Liver (tissue), 9 donors: ENCODE measurements around the gene CECR2. TPM values are rescaled to one million over a fixed set of nuclear protein-coding genes. Genes with fewer than 3 reads are reported as not detected.

ENCODE experiments used
- DNase-seq: peaks from one replicate; pipeline ENCODE4 v3.0.0-alpha.2; 2017; ENCODE audit warnings: low spot score
- H3K27ac ChIP-seq, 2 donors: one replicate each; pipeline ENCODE4 v1.7.0; 2013; ENCODE audit warnings: inconsistent platforms in 2 of 2, low read length in 2 of 2, control low read depth in 1 of 2, low read depth in 1 of 2, mild to moderate bottlenecking in 1 of 2
- H3K27me3 ChIP-seq, 4 donors: one replicate each; pipeline versions ENCODE4 v1.6.1 to v1.7.0; 2013; ENCODE audit warnings: low read length in 3 of 4, inconsistent platforms in 1 of 4, mild to moderate bottlenecking in 1 of 4, moderate library complexity in 1 of 4; ENCODE audit not compliant: control insufficient read depth in 4 of 4, insufficient read depth in 4 of 4
- H3K36me3 ChIP-seq, 4 donors: one replicate each; pipeline versions ENCODE4 v1.6.1 to v1.7.0; 2013; ENCODE audit warnings: low read length in 3 of 4, mild to moderate bottlenecking in 3 of 4, low read depth in 1 of 4, moderate library complexity in 1 of 4; ENCODE audit not compliant: control insufficient read depth in 4 of 4, insufficient read depth in 3 of 4
- H3K4me1 ChIP-seq, 4 donors: one replicate each; pipeline versions ENCODE4 v1.6.1 to v1.7.0; 2013; ENCODE audit warnings: low read length in 3 of 4, mild to moderate bottlenecking in 3 of 4, moderate library complexity in 1 of 4; ENCODE audit not compliant: control insufficient read depth in 4 of 4, insufficient read depth in 4 of 4
- H3K4me3 ChIP-seq, 3 donors: one replicate each; pipeline versions ENCODE4 v1.6.1 to v1.7.0; 2013; ENCODE audit warnings: low read length in 3 of 3, control low read depth in 1 of 3, low read depth in 1 of 3, mild to moderate bottlenecking in 1 of 3
- H3K9ac ChIP-seq, 2 donors: one replicate each; pipeline ENCODE4 v1.7.0; 2013; ENCODE audit warnings: low read length in 2 of 2, mild to moderate bottlenecking in 2 of 2, moderate library complexity in 2 of 2, control low read depth in 1 of 2, low read depth in 1 of 2
- H3K9me3 ChIP-seq, 4 donors: one replicate each; pipeline versions ENCODE4 v1.6.1 to v1.7.0; 2013; ENCODE audit warnings: low read length in 3 of 4; ENCODE audit not compliant: control insufficient read depth in 4 of 4
- EGR1 ChIP-seq, 2 donors: IDR thresholded peaks; 2 replicates each; pipeline ENCODE4 v1.6.1; 2016 to 2018; ENCODE audit warnings: antibody characterized with exemption in 2 of 2, low read depth in 2 of 2
- FOXA1 ChIP-seq: IDR thresholded peaks from 2 replicates; pipeline ENCODE4 v1.6.1; 2016; ENCODE audit warnings: antibody characterized with exemption
- FOXA2 ChIP-seq: IDR thresholded peaks from 2 replicates; pipeline ENCODE4 v1.6.1; 2016; ENCODE audit warnings: antibody characterized with exemption
- GABPA ChIP-seq, 2 donors: IDR thresholded peaks in 1 of 2; conservative IDR thresholded peaks in 1 of 2; 2 replicates each; pipeline ENCODE4 v1.6.1; 2016; ENCODE audit warnings: antibody characterized with exemption in 2 of 2, mild to moderate bottlenecking in 1 of 2, moderate library complexity in 1 of 2
- HNF4A ChIP-seq, 2 donors: conservative IDR thresholded peaks; 2 replicates each; pipeline ENCODE4 v1.6.1; 2016; ENCODE audit warnings: antibody characterized with exemption in 2 of 2, mild to moderate bottlenecking in 2 of 2
- HNF4G ChIP-seq: IDR thresholded peaks from 2 replicates; pipeline ENCODE4 v1.6.1; 2016; ENCODE audit warnings: antibody characterized with exemption
- JUND ChIP-seq, 2 donors: IDR thresholded peaks; 2 replicates each; pipeline ENCODE4 v1.6.1; 2016; ENCODE audit warnings: antibody characterized with exemption in 2 of 2
- NR2F2 ChIP-seq: IDR thresholded peaks from 2 replicates; pipeline ENCODE4 v1.6.1; 2016; ENCODE audit warnings: antibody characterized with exemption
- RAD21 ChIP-seq, 2 donors: IDR thresholded peaks; 2 replicates each; pipeline ENCODE4 v1.6.1; 2016; ENCODE audit warnings: antibody characterized with exemption in 2 of 2, mild to moderate bottlenecking in 2 of 2
- RXRA ChIP-seq, 2 donors: IDR thresholded peaks; 2 replicates each; pipeline ENCODE4 v1.6.1; 2017 to 2018; ENCODE audit warnings: antibody characterized with exemption in 2 of 2, mild to moderate bottlenecking in 1 of 2
- SP1 ChIP-seq: IDR thresholded peaks from 2 replicates; pipeline ENCODE4 v1.6.1; 2018; ENCODE audit warnings: antibody characterized with exemption, mild to moderate bottlenecking
- TAF1 ChIP-seq: conservative IDR thresholded peaks from 2 replicates; pipeline ENCODE4 v1.6.1; 2016; ENCODE audit warnings: antibody characterized with exemption, mild to moderate bottlenecking
- YY1 ChIP-seq: IDR thresholded peaks from 2 replicates; pipeline ENCODE4 v1.6.1; 2016; ENCODE audit warnings: antibody characterized with exemption, mild to moderate bottlenecking
- WGBS: extraction: QIAGEN DNeasy Blood & Tissue Kit; methylation state at CpG from one replicate; pipeline ENCODE4 v1.1.7; 2013; 5-methylcytosine and 5-hydroxymethylcytosine counted together
- polyA plus RNA-seq, 2 donors: library from polyadenylated mRNA; stranded (reverse) in 1 of 2; unstranded in 1 of 2; fragments of 200-250 nt in 1 of 2; fragments of >200 nt in 1 of 2; fragmentation: Nextera tagmentation in 1 of 2; extraction: Ambion mirVana in 1 of 2; gene quantifications; one replicate each; pipeline versions ENCODE4 v1.2.1 to v1.2.3, GENCODE V29; 2013 to 2015
- total RNA-seq, 2 donors: library from RNA; depleted of rRNA; stranded (reverse); fragments of >200 nt; gene quantifications; one replicate each; pipeline ENCODE4 v1.2.3, GENCODE V29; 2014
- TF ChIP-seq, protein P1 (sequence below): fragments of 150-350 bp; IDR thresholded peaks from 2 replicates; pipeline ENCODE4 v1.5.1; 2017; ENCODE audit warnings: improper control_type of control experiment, low read depth, low read length; ENCODE audit not compliant: missing input control
- TF ChIP-seq, protein P2 (sequence below): IDR thresholded peaks from 2 replicates; pipeline ENCODE4 v1.6.1; 2016; ENCODE audit warnings: antibody characterized with exemption
- TF ChIP-seq, protein P3 (sequence below): IDR thresholded peaks from 2 replicates; pipeline ENCODE4 v1.6.1; 2016; ENCODE audit warnings: antibody characterized with exemption
- TF ChIP-seq, protein P4 (sequence below): IDR thresholded peaks from 2 replicates; pipeline ENCODE4 v1.6.1; 2016; ENCODE audit warnings: antibody characterized with exemption
- TF ChIP-seq, protein P5 (sequence below): IDR thresholded peaks from 2 replicates; pipeline ENCODE4 v1.6.1; 2016; ENCODE audit warnings: antibody characterized with exemption, mild to moderate bottlenecking
- donor health status: healthy.
- donor health status: healthy.
- donor health status: healthy.
- donor health status: healthy.
- donor health status: healthy.

CECR2 gene
- total and polyA plus RNA-seq, 4 donors = 1.8 to 9.7 (median 2.1) TPM

DNA sequence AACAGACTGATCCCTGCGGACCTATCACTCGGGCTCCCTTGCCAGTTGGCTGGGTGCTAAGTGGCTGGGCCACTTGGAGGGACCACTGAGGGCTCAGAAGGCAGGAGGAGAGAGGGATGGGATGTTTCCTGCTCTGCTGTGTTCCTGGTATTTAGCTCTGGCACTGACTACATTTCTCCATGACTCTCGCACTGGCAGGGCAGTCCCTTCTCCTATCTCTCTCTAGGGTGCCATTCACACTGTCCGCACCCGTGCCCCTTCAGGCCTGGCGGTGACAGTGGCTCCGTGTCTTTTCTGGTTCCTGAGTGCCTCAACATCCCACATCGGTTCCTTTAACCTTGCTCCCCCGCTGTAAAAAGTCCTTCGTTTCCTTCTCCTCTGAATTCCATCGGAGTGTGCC, 31.6 kb upstream of the CECR2 start:
- 93% methylated on average over 11 of the region's 11 CpGs for WGBS
- Histone ChIP-seq H3K9me3 (no peaks in the 10 kb centered on the region), H3K9ac (no peak overlapping the region), H3K36me3 (no peaks in the 10 kb centered on the region), H3K27ac (no peak overlapping the region), H3K4me3 (no peak overlapping the region), H3K27me3 (no peaks in the 10 kb centered on the region), H3K4me1 (peaks cover 9 to 26% (median 13%) of the 10 kb centered on the region in 4 donors)
- no peak for DNase-seq
- TF ChIP-seq TAF1 = no peak
- TF ChIP-seq, protein P1, sequence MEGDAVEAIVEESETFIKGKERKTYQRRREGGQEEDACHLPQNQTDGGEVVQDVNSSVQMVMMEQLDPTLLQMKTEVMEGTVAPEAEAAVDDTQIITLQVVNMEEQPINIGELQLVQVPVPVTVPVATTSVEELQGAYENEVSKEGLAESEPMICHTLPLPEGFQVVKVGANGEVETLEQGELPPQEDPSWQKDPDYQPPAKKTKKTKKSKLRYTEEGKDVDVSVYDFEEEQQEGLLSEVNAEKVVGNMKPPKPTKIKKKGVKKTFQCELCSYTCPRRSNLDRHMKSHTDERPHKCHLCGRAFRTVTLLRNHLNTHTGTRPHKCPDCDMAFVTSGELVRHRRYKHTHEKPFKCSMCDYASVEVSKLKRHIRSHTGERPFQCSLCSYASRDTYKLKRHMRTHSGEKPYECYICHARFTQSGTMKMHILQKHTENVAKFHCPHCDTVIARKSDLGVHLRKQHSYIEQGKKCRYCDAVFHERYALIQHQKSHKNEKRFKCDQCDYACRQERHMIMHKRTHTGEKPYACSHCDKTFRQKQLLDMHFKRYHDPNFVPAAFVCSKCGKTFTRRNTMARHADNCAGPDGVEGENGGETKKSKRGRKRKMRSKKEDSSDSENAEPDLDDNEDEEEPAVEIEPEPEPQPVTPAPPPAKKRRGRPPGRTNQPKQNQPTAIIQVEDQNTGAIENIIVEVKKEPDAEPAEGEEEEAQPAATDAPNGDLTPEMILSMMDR = no peak
- TF ChIP-seq, protein P2, sequence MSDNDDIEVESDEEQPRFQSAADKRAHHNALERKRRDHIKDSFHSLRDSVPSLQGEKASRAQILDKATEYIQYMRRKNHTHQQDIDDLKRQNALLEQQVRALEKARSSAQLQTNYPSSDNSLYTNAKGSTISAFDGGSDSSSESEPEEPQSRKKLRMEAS = no peak
- TF ChIP-seq, protein P3, sequence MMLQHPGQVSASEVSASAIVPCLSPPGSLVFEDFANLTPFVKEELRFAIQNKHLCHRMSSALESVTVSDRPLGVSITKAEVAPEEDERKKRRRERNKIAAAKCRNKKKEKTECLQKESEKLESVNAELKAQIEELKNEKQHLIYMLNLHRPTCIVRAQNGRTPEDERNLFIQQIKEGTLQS = no peak

DNA sequence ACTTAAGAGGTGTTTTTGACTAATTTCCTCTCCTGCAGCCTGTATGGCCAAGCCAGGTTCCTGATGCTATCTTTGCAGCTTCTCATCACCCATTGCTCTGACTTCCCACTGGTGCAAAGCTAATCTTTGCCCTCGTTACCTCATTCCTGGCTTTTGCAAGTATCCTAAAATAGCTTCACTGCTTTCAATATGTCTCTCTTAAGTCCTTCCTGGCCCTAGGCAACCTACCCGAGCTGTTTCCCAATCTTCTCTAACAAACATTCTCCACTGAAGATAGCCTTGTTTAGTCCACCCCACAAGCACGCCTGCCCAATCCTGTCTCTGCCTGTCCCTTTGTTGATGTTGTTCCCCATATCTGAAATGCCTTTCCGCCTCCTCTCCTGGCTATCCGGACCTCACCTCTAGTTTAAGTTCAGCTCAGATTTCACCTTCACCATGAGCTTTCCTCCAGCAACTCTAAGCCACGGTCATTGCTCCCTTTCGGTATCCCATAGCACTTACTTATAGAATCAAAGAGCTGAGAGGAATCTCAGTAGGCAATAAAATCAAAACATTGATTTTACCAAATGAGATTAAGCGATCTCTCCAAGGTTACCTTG, 30.1 kb upstream of the CECR2 start:
- 44% methylated on average over 8 of the region's 8 CpGs for WGBS
- no peak for DNase-seq
- H3K27ac ChIP-seq = peak overlapping the region; percentile 56 to 93

More for the DNA sequence above, 30.1 kb upstream of the CECR2 start:
- Histone ChIP-seq H3K4me3 (no peak overlapping the region), H3K9ac (no peak overlapping the region), H3K4me1 (peaks cover 8 to 20% (median 11%) of the 10 kb centered on the region in 4 donors), H3K36me3 (no peaks in the 10 kb centered on the region), H3K9me3 (no peaks in the 10 kb centered on the region), H3K27me3 (no peaks in the 10 kb centered on the region)
- TF ChIP-seq, protein P3 = peak; percentile 65
- TF ChIP-seq NR2F2 (no peak), FOXA1 (peak; percentile 57), RXRA (IDR thresholded peaks at IDR 0.05) (peak; percentile 94 to 96), YY1 (peak; percentile 91), FOXA2 (peak; percentile 46), SP1 (peak; percentile 90), JUND (IDR thresholded peaks at IDR 0.05) (peak; percentile 94 to 96), EGR1 (IDR thresholded peaks at IDR 0.05; ENCODE audit: low read depth in 2 of 2) (peak in 1 of 2 donors; percentile 37), GABPA (IDR thresholded peaks at IDR 0.05 in 1 of 2, conservative IDR thresholded peaks at IDR 0.05 in 1 of 2) (no peak), TAF1 (no peak), RAD21 (IDR thresholded peaks at IDR 0.05) (peak; percentile 58 to 62), HNF4A (conservative IDR thresholded peaks at IDR 0.05) (peak; percentile 91 to 92), HNF4G (peak; percentile 76)
- TF ChIP-seq, protein P2 = peak; percentile 78
- TF ChIP-seq, protein P4, sequence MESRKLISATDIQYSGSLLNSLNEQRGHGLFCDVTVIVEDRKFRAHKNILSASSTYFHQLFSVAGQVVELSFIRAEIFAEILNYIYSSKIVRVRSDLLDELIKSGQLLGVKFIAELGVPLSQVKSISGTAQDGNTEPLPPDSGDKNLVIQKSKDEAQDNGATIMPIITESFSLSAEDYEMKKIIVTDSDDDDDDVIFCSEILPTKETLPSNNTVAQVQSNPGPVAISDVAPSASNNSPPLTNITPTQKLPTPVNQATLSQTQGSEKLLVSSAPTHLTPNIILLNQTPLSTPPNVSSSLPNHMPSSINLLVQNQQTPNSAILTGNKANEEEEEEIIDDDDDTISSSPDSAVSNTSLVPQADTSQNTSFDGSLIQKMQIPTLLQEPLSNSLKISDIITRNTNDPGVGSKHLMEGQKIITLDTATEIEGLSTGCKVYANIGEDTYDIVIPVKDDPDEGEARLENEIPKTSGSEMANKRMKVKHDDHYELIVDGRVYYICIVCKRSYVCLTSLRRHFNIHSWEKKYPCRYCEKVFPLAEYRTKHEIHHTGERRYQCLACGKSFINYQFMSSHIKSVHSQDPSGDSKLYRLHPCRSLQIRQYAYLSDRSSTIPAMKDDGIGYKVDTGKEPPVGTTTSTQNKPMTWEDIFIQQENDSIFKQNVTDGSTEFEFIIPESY = peak; percentile 79
- TF ChIP-seq, protein P5, sequence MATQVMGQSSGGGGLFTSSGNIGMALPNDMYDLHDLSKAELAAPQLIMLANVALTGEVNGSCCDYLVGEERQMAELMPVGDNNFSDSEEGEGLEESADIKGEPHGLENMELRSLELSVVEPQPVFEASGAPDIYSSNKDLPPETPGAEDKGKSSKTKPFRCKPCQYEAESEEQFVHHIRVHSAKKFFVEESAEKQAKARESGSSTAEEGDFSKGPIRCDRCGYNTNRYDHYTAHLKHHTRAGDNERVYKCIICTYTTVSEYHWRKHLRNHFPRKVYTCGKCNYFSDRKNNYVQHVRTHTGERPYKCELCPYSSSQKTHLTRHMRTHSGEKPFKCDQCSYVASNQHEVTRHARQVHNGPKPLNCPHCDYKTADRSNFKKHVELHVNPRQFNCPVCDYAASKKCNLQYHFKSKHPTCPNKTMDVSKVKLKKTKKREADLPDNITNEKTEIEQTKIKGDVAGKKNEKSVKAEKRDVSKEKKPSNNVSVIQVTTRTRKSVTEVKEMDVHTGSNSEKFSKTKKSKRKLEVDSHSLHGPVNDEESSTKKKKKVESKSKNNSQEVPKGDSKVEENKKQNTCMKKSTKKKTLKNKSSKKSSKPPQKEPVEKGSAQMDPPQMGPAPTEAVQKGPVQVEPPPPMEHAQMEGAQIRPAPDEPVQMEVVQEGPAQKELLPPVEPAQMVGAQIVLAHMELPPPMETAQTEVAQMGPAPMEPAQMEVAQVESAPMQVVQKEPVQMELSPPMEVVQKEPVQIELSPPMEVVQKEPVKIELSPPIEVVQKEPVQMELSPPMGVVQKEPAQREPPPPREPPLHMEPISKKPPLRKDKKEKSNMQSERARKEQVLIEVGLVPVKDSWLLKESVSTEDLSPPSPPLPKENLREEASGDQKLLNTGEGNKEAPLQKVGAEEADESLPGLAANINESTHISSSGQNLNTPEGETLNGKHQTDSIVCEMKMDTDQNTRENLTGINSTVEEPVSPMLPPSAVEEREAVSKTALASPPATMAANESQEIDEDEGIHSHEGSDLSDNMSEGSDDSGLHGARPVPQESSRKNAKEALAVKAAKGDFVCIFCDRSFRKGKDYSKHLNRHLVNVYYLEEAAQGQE = peak; percentile 72
- TF ChIP-seq, protein P1 = no peak
